ENCODE results near the gene TUBA8. TPM values are rescaled to one million over a fixed set of nuclear protein-coding genes. Genes with fewer than 3 reads are reported as not detected.
"Not testable (repeated sequence)": the region's sequence is repeated elsewhere in the genome, so short reads cannot be mapped to it uniquely, and the experiment has no call there.

Gene TUBA8
- total RNA-seq, 1 experiment from 2014 or later, result 0.13 TPM

GRCh38 chr22:18172776-18173175 lies 62.2 kb downstream of the TUBA8 start:
- DNase-seq (ENCODE audit: low spot score), result not testable (repeated sequence)

DNA sequence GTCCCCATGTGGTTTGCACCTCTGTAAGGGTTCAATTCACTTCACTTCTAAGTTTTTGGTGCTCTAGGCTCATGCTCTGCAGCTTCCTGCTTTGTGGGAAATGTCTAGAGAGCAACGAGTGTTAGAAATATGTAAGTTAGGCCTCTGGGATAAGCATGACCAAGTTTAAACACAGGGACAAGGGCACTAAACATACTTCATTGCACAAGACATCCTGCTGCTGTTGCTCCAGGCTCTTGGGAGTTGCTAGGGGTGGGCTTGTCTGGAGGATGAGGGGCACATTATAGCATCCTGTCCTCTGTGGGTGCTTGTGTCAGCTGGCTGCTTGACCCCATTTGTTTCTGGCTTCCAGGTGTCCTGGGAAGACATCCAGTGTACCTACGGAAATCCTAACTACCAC lies 62.8 kb downstream of the TUBA8 start:
- DNase-seq (ENCODE audit: low spot score), result not testable (repeated sequence)

Small RNA genes lying within 50 kb of the gene (small RNA-seq; reads per million reads assigned to genes)
- gene AC016027.5, result not detected

Other genes with a start within 250 kb of the TUBA8 start
- 7.7 and 11.2 TPM in 2 replicates for gene MICAL3, start 86.2 kb upstream of the TUBA8 start, total RNA-seq (2014; rRNA removed; shearing (Covaris generic))
- 23.4 and 32.5 TPM in 2 replicates for gene PEX26, start 32.8 kb upstream of the TUBA8 start, total RNA-seq (2014; rRNA removed; shearing (Covaris generic))
- gene USP18, start 39.4 kb downstream of the TUBA8 start, total RNA-seq (2014; rRNA removed; shearing (Covaris generic)), result 8.6 and 10.0 TPM in 2 replicates

All from HT-29 (cell line).